Measurements from ENCODE around the gene TMEM130. TPM values are rescaled to one million over a fixed set of nuclear protein-coding genes. Genes with fewer than 3 reads are reported as not detected.

Gene TMEM130
- total and polyA plus RNA-seq, 2 donors (not counting 1 experiment from before 2014, with no cell fraction given), result 0.66 to 2.6 TPM

GRCh38 chr7:98879979-98880315 is 10.1 kb upstream of the TMEM130 start:
- H3K4me3 ChIP-seq (replicated peaks in 1 of 4; ENCODE audit: control extremely low read depth in 1 of 4, insufficient read depth in 1 of 4, low read depth in 3 of 4, low read length in 4 of 4), result peak overlapping the region; percentile 87 to 99 (median 96)
- peaks cover 9% of the 10 kb centered on the region for H3K36me3 ChIP-seq (ENCODE audit: control insufficient read depth, insufficient read depth, low read length)
- peaks cover 33% of the 10 kb centered on the region for H3K79me2 ChIP-seq (ENCODE audit: control insufficient read depth, insufficient read depth, low read length)
- no peak overlapping the region for H3K27ac ChIP-seq (ENCODE audit: insufficient read depth, low read length)
- H3K27me3 ChIP-seq (ENCODE audit: control insufficient read depth, insufficient read depth, low read length), result no peaks in the 10 kb centered on the region
- H3K9me3 ChIP-seq (ENCODE audit: control insufficient read depth, insufficient read depth, low read depth, low read length), result no peaks in the 10 kb centered on the region
- no peak overlapping the region for H3K9ac ChIP-seq (ENCODE audit: insufficient read depth, low read length)
- no peak for DNase-seq (ENCODE audit: low read depth in 2 of 2)
- peak overlapping the region; percentile 99 for H3K4me2 ChIP-seq (ENCODE audit: extremely low read depth, insufficient read depth, low read length)
- TF ChIP-seq, protein P1, sequence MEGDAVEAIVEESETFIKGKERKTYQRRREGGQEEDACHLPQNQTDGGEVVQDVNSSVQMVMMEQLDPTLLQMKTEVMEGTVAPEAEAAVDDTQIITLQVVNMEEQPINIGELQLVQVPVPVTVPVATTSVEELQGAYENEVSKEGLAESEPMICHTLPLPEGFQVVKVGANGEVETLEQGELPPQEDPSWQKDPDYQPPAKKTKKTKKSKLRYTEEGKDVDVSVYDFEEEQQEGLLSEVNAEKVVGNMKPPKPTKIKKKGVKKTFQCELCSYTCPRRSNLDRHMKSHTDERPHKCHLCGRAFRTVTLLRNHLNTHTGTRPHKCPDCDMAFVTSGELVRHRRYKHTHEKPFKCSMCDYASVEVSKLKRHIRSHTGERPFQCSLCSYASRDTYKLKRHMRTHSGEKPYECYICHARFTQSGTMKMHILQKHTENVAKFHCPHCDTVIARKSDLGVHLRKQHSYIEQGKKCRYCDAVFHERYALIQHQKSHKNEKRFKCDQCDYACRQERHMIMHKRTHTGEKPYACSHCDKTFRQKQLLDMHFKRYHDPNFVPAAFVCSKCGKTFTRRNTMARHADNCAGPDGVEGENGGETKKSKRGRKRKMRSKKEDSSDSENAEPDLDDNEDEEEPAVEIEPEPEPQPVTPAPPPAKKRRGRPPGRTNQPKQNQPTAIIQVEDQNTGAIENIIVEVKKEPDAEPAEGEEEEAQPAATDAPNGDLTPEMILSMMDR (conservative IDR thresholded peaks at IDR 0.05 in 1 of 2, IDR thresholded peaks at IDR 0.05 in 1 of 2; ENCODE audit: low read depth in 1 of 2, low read length in 2 of 2), result no peak
- no peak for TF ChIP-seq EZH2 (IDR thresholded peaks at IDR 0.05; ENCODE audit: low read length, missing control alignments)
- H3K4me1 ChIP-seq (ENCODE audit: control insufficient read depth, extremely low read depth, insufficient read depth, low read length), result peaks cover 5% of the 10 kb centered on the region
- no peak overlapping the region for H2AFZ ChIP-seq (ENCODE audit: low read length)
- H4K20me1 ChIP-seq (ENCODE audit: control insufficient read depth, extremely low read depth, insufficient read depth, low read length), result no peaks in the 10 kb centered on the region

DNA sequence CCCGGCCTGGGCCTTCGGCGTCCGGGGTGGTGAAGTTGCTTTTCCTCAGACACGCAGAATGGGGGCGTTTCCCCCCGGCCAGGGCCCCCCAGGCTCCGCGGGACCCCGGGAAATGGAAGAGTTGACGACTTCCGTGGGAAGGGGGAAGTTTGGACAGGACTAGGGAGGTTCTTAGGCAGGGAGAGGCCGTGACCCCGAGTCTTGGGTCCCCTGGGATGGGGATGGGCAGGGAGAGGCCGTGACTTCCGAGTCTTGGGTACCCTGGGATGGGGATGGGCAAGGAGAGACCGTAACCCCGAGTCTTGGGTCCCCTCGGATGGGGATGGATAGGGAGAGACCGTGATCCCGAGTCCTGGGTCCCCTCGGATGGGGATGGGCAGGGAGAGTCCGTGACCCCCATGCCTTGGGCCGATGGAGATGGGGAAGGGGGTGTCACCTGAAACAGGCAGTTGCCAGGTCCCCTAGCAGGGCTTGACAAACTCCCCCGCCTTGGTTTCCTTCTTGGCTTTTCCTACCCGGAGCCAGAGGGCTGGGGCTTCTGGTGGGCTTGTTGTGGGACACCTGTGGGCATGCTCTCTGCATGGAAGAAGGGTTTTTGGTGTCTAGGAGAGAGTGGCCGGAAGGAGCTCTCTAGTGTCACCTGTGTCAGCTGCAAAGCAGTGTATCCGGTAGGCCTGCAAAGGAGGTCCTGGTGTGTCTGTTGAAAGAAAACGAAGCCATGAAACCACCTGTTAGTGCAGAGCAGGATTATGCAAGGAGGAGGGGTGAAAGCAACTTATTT is 9.6 kb upstream of the TMEM130 start:
- peak overlapping the region; percentile 33 for H2AFZ ChIP-seq (ENCODE audit: low read length)
- peaks cover 5% of the 10 kb centered on the region for H3K36me3 ChIP-seq (ENCODE audit: control insufficient read depth, insufficient read depth, low read length)
- no peaks in the 10 kb centered on the region for H3K27me3 ChIP-seq (ENCODE audit: control insufficient read depth, insufficient read depth, low read length)
- no peaks in the 10 kb centered on the region for H4K20me1 ChIP-seq (ENCODE audit: control insufficient read depth, extremely low read depth, insufficient read depth, low read length)
- peak overlapping the region; percentile 98 for H3K9ac ChIP-seq (ENCODE audit: insufficient read depth, low read length)
- peak overlapping the region; percentile 87 to 99 (median 96) for H3K4me3 ChIP-seq (replicated peaks in 1 of 4; ENCODE audit: control extremely low read depth in 1 of 4, insufficient read depth in 1 of 4, low read depth in 3 of 4, low read length in 4 of 4)
- TF ChIP-seq, protein P1 (conservative IDR thresholded peaks at IDR 0.05 in 1 of 2, IDR thresholded peaks at IDR 0.05 in 1 of 2; ENCODE audit: low read depth in 1 of 2, low read length in 2 of 2), result no peak
- no peak for TF ChIP-seq EZH2 (IDR thresholded peaks at IDR 0.05; ENCODE audit: low read length, missing control alignments)
- DNase-seq (ENCODE audit: low read depth in 2 of 2), result no peak
- peak overlapping the region; percentile 90 for H3K27ac ChIP-seq (ENCODE audit: insufficient read depth, low read length)
- H3K4me1 ChIP-seq (ENCODE audit: control insufficient read depth, extremely low read depth, insufficient read depth, low read length), result peaks cover 5% of the 10 kb centered on the region
- peak overlapping the region; percentile 99 for H3K4me2 ChIP-seq (ENCODE audit: extremely low read depth, insufficient read depth, low read length)
- no peaks in the 10 kb centered on the region for H3K9me3 ChIP-seq (ENCODE audit: control insufficient read depth, insufficient read depth, low read depth, low read length)
- H3K79me2 ChIP-seq (ENCODE audit: control insufficient read depth, insufficient read depth, low read length), result peaks cover 31% of the 10 kb centered on the region

DNA sequence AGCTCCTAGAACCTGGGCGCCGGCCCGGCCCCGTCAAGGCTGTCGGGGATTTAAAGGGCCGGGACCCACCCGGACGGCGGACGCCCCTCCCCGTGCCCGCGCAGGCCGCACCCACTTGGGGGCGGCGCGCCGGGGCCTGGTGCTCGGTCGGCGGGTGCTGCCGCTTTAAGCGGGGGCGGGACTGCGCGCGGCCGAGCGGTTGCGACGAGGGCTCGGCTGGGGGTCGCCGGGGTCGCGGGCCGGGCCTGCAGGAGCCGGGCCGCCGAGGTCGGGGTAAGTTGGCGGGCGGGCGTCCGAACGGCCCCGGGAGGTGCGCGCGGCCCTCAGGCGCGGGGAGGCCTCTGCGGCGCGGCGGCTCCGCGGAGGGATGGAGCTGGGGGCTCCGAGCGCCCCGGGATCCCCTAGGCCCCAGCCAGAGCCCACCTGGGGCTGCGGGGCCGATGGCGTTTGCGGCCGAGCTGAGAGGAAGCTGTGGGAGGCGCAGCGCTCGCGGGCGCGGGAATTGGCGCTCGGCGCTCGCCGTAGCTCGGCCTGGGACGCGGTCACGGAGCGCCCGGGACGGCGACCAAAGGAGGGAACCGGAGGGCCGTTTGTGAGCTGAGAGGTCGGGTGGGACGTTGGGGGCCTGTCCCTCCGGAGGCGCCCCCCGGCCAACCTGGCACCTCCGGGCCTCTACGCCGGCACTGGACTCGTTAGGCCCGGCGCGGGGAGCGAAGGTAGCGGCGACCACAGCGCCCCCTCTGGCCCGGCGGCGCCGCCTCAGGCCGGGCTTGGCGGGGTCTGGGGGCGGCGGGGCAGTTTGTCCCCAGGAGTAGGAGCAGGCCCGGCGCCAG is 8.8 kb upstream of the TMEM130 start, which contains the start of gene TRRAP:
Gene TRRAP (plus strand): TSS at position 168 of the 833 bp plus-strand sequence. CDS start 2,619 bp downstream, outside the sequence.
- no peaks in the 10 kb centered on the region for H4K20me1 ChIP-seq (ENCODE audit: control insufficient read depth, extremely low read depth, insufficient read depth, low read length)
- H3K79me2 ChIP-seq (ENCODE audit: control insufficient read depth, insufficient read depth, low read length), result peaks cover 28% of the 10 kb centered on the region
- H3K27ac ChIP-seq (ENCODE audit: insufficient read depth, low read length), result peak within 1 kb of the TSS; percentile 90
- TF ChIP-seq, protein P1 (conservative IDR thresholded peaks at IDR 0.05 in 1 of 2, IDR thresholded peaks at IDR 0.05 in 1 of 2; ENCODE audit: low read depth in 1 of 2, low read length in 2 of 2), result peak; percentile 51 to 52
- TF ChIP-seq EZH2 (IDR thresholded peaks at IDR 0.05; ENCODE audit: low read length, missing control alignments), result no peak
- peak within 1 kb of the TSS; percentile 80 for H2AFZ ChIP-seq (ENCODE audit: low read length)
- H3K27me3 ChIP-seq (ENCODE audit: control insufficient read depth, insufficient read depth, low read length), result no peaks in the 10 kb centered on the region
- H3K36me3 ChIP-seq (ENCODE audit: control insufficient read depth, insufficient read depth, low read length), result peaks cover 2% of the 10 kb centered on the region
- no peaks in the 10 kb centered on the region for H3K9me3 ChIP-seq (ENCODE audit: control insufficient read depth, insufficient read depth, low read depth, low read length)
- H3K4me3 ChIP-seq (replicated peaks in 1 of 4; ENCODE audit: control extremely low read depth in 1 of 4, insufficient read depth in 1 of 4, low read depth in 3 of 4, low read length in 4 of 4), result peak within 1 kb of the TSS; percentile 87 to 99 (median 96)
- H3K4me1 ChIP-seq (ENCODE audit: control insufficient read depth, extremely low read depth, insufficient read depth, low read length), result peaks cover 5% of the 10 kb centered on the region
- peak within 1 kb of the TSS; percentile 98 for H3K9ac ChIP-seq (ENCODE audit: insufficient read depth, low read length)
- DNase-seq (ENCODE audit: low read depth in 2 of 2), result peak; percentile 71 to 72
- H3K4me2 ChIP-seq (ENCODE audit: extremely low read depth, insufficient read depth, low read length), result peak within 1 kb of the TSS; percentile 99
